Smooth muscle cell of the coronary artery (primary cell): ENCODE data around the gene EIF5A2. TPM values are rescaled to one million over a fixed set of nuclear protein-coding genes. Genes with fewer than 3 reads are reported as not detected.

ENCODE experiments used
- total RNA-seq: library from RNA; depleted of rRNA; stranded (reverse); fragments of >200 nt; gene quantifications from 2 replicates; pipeline ENCODE4 v1.2.3, GENCODE V29; 2014; ENCODE audit warnings: low replicate concordance

The EIF5A2 gene
- 6.5 and 10.9 TPM in 2 replicates for total RNA-seq

GRCh38 chr3:170908235-170909116, at the start of gene EIF5A2:
Gene EIF5A2 (minus strand): TSS chr3:170908637. CDS start chr3:170907806, 831 bp downstream.

GRCh38 chr3:170869645-170870593, 38.5 kb downstream of the EIF5A2 start, which contains the start of gene RPL22L1:
Gene RPL22L1 (minus strand): TSS chr3:170870195. CDS start chr3:170870167, 28 bp downstream.

Other genes with a start within 250 kb of the EIF5A2 start
- gene RPL22L1, start 38.4 kb downstream of the EIF5A2 start, total RNA-seq, result 12.2 and 88.0 TPM in 2 replicates
- not detected in 2 replicates for gene SLC2A2, start 118.1 kb upstream of the EIF5A2 start, total RNA-seq